DMS114 treated with DMSO at 0.1 percent for 48 hours (cell line): Measurements from ENCODE around the gene ZNF436.
"Not testable (repeated sequence)": the region's sequence is repeated elsewhere in the genome, so short reads cannot be mapped to it uniquely, and the experiment has no call there.

Source experiments
- DNase-seq: peaks from one replicate; lab custom pipeline; 2025; ENCODE audit not compliant: unreplicated experiment; lab: John Stamatoyannopoulos, UW

The ZNF436 gene

GRCh38 chr1:23330846-23331245 lies 38.8 kb downstream of the ZNF436 start:
- no peak for DNase-seq

GRCh38 chr1:23325393-23325792 lies 44.2 kb downstream of the ZNF436 start:
- DNase-seq = no peak

- no peak for DNase-seq
Observed at GRCh38 chr1:23322770-23323169, 46.9 kb downstream of the ZNF436 start.

- DNase-seq = not testable (repeated sequence)
Observed at GRCh38 chr1:23310280-23310679, 59.4 kb downstream of the ZNF436 start.
